GM06990 (cell line): ENCODE data around the gene TMEM121.

Experiments
- DNase-seq: peaks from one replicate; pipeline ENCODE4 v3.0.0-alpha.2; 2011; ENCODE audit not compliant: insufficient read length; ENCODE audit errors: extremely low read depth
- H3K27me3 ChIP-seq: replicated peaks from 2 replicates; pipeline ENCODE4 v1.6.0; 2011; ENCODE audit warnings: low read length; ENCODE audit not compliant: control insufficient read depth, insufficient read depth
- H3K36me3 ChIP-seq: 2 replicates; pipeline ENCODE4 v1.5.1; 2011; ENCODE audit warnings: low read length; ENCODE audit not compliant: control insufficient read depth, insufficient read depth
- H3K4me3 ChIP-seq: replicated peaks from 2 replicates; pipeline ENCODE4 v1.5.1; 2011; ENCODE audit warnings: low read depth, mild to moderate bottlenecking, control low read depth, low read length
- CTCF ChIP-seq: IDR thresholded peaks from 2 replicates; pipeline ENCODE4 v1.5.1; 2011; ENCODE audit warnings: low read length, control low read depth, mild to moderate bottlenecking, inconsistent platforms; ENCODE audit not compliant: insufficient read depth, poor library complexity, severe bottlenecking

The TMEM121 gene

GRCh38 chr14:105533391-105533790 lies 7.0 kb downstream of the TMEM121 start:
- no peaks in the 10 kb centered on the region for H3K36me3 ChIP-seq
- H3K27me3 ChIP-seq = no peaks in the 10 kb centered on the region; the same call in 1 of the 2 replicates
- TF ChIP-seq CTCF = no peak
- no peak overlapping the region for H3K4me3 ChIP-seq
- DNase-seq = no peak

GRCh38 chr14:105533811-105534498 lies 7.6 kb downstream of the TMEM121 start:
- H3K27me3 ChIP-seq = no peaks in the 10 kb centered on the region; the same call in 1 of the 2 replicates
- no peak for TF ChIP-seq CTCF
- no peak overlapping the region for H3K4me3 ChIP-seq
- no peak for DNase-seq
- no peaks in the 10 kb centered on the region for H3K36me3 ChIP-seq

- no peaks in the 10 kb centered on the region; the same call in 1 of the 2 replicates for H3K27me3 ChIP-seq
- no peak for TF ChIP-seq CTCF
These were observed 8.2 kb downstream of the TMEM121 start for GRCh38 chr14:105534586-105534985.

GRCh38 chr14:105536051-105536450 lies 9.7 kb downstream of the TMEM121 start:
- Histone ChIP-seq H3K36me3 (no peaks in the 10 kb centered on the region), H3K27me3 (no peaks in the 10 kb centered on the region; the same call in 1 of the 2 replicates), H3K4me3 (no peak overlapping the region)
- DNase-seq = no peak
- no peak for TF ChIP-seq CTCF

More at GRCh38 chr14:105534586-105534985, 8.2 kb downstream of the TMEM121 start:
- DNase-seq = no peak
- H3K36me3 ChIP-seq = no peaks in the 10 kb centered on the region
- no peak overlapping the region for H3K4me3 ChIP-seq

GRCh38 chr14:105536691-105537579 lies 10.6 kb downstream of the TMEM121 start:
- no peaks in the 10 kb centered on the region for H3K36me3 ChIP-seq
- peaks cover 1% of the 10 kb centered on the region; the same call in 1 of the 2 replicates for H3K27me3 ChIP-seq
- H3K4me3 ChIP-seq = no peak overlapping the region
- TF ChIP-seq CTCF = no peak
- no peak for DNase-seq
